MM.1S (cell line): ENCODE results near the gene RWDD1.

Experiments used
- DNase-seq: peaks from one replicate; pipeline ENCODE4 v3.0.0-alpha.2; 2015
- H2AFZ ChIP-seq: fragments of 300-600 bp; sonication (generic); 2 replicates; pipeline ENCODE4 v1.6.0; 2016; ENCODE audit warnings: antibody characterized with exemption, low read length
- H3F3A ChIP-seq: fragments of 300-600 bp; sonication (generic); 2 replicates; pipeline ENCODE4 v1.6.1; 2016; ENCODE audit warnings: mild to moderate bottlenecking, antibody characterized with exemption, low read length, moderate library complexity, mixed read lengths; ENCODE audit not compliant: insufficient read depth
- H3K27ac ChIP-seq: fragments of 300-600 bp; sonication (generic); 2 replicates; pipeline ENCODE4 v1.5.1; 2016; ENCODE audit warnings: mild to moderate bottlenecking, low read length
- H3K27me3 ChIP-seq: fragments of 300-600 bp; sonication (generic); replicated peaks from 2 replicates; pipeline ENCODE4 v1.6.0; 2016; ENCODE audit warnings: low read length; ENCODE audit not compliant: insufficient read depth
- H3K36me3 ChIP-seq: fragments of 300-600 bp; sonication (generic); replicated peaks from 2 replicates; pipeline ENCODE4 v1.6.1; 2016; ENCODE audit warnings: mild to moderate bottlenecking, low read length, mixed read lengths; ENCODE audit not compliant: insufficient read depth
- H3K4me1 ChIP-seq: fragments of 300-600 bp; sonication (generic); 2 replicates; pipeline ENCODE4 v1.6.1; 2016; ENCODE audit warnings: low read length, mixed read lengths
- H3K4me2 ChIP-seq: fragments of 300-600 bp; sonication (generic); 2 replicates; pipeline ENCODE4 v1.6.0; 2016; ENCODE audit warnings: low read depth, low read length
- H3K4me3 ChIP-seq: fragments of 300-600 bp; sonication (generic); 2 replicates; pipeline ENCODE4 v1.5.1; 2016; ENCODE audit warnings: low read length, mixed read lengths
- H3K79me2 ChIP-seq: fragments of 300-600 bp; sonication (generic); 2 replicates; pipeline ENCODE4 v1.6.1; 2016; ENCODE audit warnings: mixed run types, low read length, mixed read lengths
- H3K9ac ChIP-seq: fragments of 300-600 bp; sonication (generic); 2 replicates; pipeline ENCODE4 v1.6.1; 2016; ENCODE audit warnings: low read length, mixed read lengths
- H3K9me2 ChIP-seq: fragments of 300-600 bp; sonication (generic); replicated peaks from 2 replicates; pipeline ENCODE4 v1.6.1; 2016; ENCODE audit warnings: mild to moderate bottlenecking, low read length, mixed read lengths; ENCODE audit not compliant: insufficient read depth
- H3K9me3 ChIP-seq: fragments of 300-600 bp; sonication (generic); replicated peaks from 2 replicates; pipeline ENCODE4 v1.6.1; 2016; ENCODE audit warnings: mild to moderate bottlenecking, low read length, mixed read lengths; ENCODE audit not compliant: insufficient read depth
- H4K20me1 ChIP-seq: fragments of 300-600 bp; sonication (generic); 2 replicates; pipeline ENCODE4 v1.6.1; 2016; ENCODE audit warnings: mild to moderate bottlenecking, low read length, moderate library complexity, mixed read lengths; ENCODE audit not compliant: insufficient read depth
- EZH2 ChIP-seq: fragments of 300-600 bp; sonication (generic); optimal IDR thresholded peaks from 2 replicates; pipeline ENCODE3; 2017; ENCODE audit warnings: low read depth, mild to moderate bottlenecking, antibody characterized with exemption, low read length, mixed read lengths
- EZH2phosphoT487 ChIP-seq: fragments of 300-600 bp; sonication (generic); IDR thresholded peaks from 2 replicates; pipeline ENCODE4 v1.6.1; 2018; ENCODE audit warnings: antibody characterized with exemption, low read length
- TF ChIP-seq, protein P1 (sequence below): fragments of 300-600 bp; sonication (generic); IDR thresholded peaks from 2 replicates; pipeline ENCODE4 v1.5.1; 2016; ENCODE audit warnings: antibody characterized with exemption, low read length, mixed read lengths

Gene RWDD1

DNA sequence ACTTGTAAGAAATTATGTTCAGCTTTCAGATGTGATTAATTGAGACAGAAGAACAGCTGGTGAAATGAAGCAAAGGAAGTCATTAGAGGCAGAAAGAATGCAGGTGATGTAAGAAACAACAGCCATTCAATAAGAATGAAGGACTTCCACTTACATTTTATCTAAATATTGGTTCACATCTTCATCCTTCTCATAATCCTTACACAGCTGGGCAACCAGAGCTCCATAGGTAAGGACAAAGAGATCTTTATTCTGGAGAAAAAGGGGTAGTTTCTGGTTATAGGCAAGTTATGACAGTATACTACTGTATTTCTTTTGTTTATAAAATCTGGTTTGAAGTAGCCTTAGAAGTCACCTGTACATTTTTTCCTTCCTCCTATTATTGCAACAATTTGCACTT lies 28.2 kb upstream of the RWDD1 start:
- Histone ChIP-seq H3K4me1 (no peaks in the 10 kb centered on the region), H3K36me3 (no peaks in the 10 kb centered on the region), H2AFZ (no peak overlapping the region), H3K27ac (no peak overlapping the region), H3K79me2 (no peaks in the 10 kb centered on the region), H3K27me3 (no peaks in the 10 kb centered on the region), H3K9me3 (no peaks in the 10 kb centered on the region), H3F3A (no peaks in the 10 kb centered on the region), H3K9ac (no peak overlapping the region), H3K4me3 (no peak overlapping the region), H3K4me2 (no peak overlapping the region), H4K20me1 (no peaks in the 10 kb centered on the region), H3K9me2 (no peaks in the 10 kb centered on the region)
- no peak for TF ChIP-seq EZH2
- TF ChIP-seq, protein P1, sequence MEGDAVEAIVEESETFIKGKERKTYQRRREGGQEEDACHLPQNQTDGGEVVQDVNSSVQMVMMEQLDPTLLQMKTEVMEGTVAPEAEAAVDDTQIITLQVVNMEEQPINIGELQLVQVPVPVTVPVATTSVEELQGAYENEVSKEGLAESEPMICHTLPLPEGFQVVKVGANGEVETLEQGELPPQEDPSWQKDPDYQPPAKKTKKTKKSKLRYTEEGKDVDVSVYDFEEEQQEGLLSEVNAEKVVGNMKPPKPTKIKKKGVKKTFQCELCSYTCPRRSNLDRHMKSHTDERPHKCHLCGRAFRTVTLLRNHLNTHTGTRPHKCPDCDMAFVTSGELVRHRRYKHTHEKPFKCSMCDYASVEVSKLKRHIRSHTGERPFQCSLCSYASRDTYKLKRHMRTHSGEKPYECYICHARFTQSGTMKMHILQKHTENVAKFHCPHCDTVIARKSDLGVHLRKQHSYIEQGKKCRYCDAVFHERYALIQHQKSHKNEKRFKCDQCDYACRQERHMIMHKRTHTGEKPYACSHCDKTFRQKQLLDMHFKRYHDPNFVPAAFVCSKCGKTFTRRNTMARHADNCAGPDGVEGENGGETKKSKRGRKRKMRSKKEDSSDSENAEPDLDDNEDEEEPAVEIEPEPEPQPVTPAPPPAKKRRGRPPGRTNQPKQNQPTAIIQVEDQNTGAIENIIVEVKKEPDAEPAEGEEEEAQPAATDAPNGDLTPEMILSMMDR: no peak
- TF ChIP-seq EZH2phosphoT487: no peak
- no peak for DNase-seq

DNA sequence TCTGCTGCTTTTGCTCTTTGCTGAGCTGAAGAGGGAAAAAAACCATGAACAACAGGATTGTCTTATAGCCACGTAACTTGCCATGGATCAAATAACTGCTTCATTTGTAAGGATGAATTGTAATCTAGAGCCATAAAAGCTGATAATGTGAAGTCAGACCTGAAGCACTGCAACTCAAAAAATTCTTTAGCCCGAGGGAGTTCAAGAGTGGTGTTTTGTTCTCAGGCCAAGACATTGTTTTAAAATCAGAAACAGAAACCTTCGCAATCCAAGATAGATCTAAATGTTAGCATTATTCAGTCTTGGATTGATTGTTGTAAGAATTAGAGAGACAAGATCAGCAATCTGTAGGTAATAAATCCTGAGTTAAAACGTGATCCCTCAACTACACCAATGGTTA lies 25.7 kb upstream of the RWDD1 start, which contains the start of gene TRAPPC3L:
Gene TRAPPC3L (minus strand): TSS at position 34 of the 400 bp plus-strand sequence. CDS start 170 bp downstream, outside the sequence.
- H3K9me2 ChIP-seq: no peaks in the 10 kb centered on the region
- H3K4me3 ChIP-seq: no peak within 1 kb of the TSS
- H2AFZ ChIP-seq: no peak within 1 kb of the TSS
- no peaks in the 10 kb centered on the region for H4K20me1 ChIP-seq
- H3F3A ChIP-seq: no peaks in the 10 kb centered on the region
- H3K79me2 ChIP-seq: no peaks in the 10 kb centered on the region
- H3K4me1 ChIP-seq: no peaks in the 10 kb centered on the region
- no peak within 1 kb of the TSS for H3K9ac ChIP-seq
- no peak within 1 kb of the TSS for H3K4me2 ChIP-seq
- TF ChIP-seq EZH2phosphoT487: no peak
- TF ChIP-seq EZH2: no peak
- TF ChIP-seq, protein P1: no peak
- no peaks in the 10 kb centered on the region for H3K9me3 ChIP-seq
- H3K27me3 ChIP-seq: no peaks in the 10 kb centered on the region
- DNase-seq: no peak
- no peak within 1 kb of the TSS for H3K27ac ChIP-seq
- H3K36me3 ChIP-seq: no peaks in the 10 kb centered on the region

DNA sequence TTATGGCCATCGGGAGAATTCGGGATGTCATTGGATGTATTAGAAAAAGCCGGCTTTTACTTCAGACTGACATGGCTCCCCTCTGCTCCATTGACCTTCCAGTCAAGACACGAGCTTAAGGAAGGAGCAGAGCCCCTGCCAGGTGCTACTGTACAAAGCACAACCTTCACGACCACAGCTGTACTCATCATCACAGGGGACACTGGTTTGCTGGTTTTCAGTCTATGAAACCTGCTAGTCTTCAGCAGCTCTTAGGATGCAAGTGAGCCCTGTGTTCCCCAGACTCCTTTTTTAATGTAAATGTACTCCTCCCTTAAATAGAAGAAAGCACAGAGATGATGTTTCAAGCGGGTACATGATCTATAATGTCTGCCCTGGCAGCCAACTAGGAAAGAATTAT lies 23.9 kb upstream of the RWDD1 start:
- Histone ChIP-seq H3K27me3 (no peaks in the 10 kb centered on the region), H3F3A (no peaks in the 10 kb centered on the region), H3K27ac (no peak overlapping the region), H3K4me3 (no peak overlapping the region), H2AFZ (no peak overlapping the region), H3K9ac (no peak overlapping the region), H3K79me2 (no peaks in the 10 kb centered on the region), H3K36me3 (no peaks in the 10 kb centered on the region), H3K4me2 (no peak overlapping the region), H3K4me1 (no peaks in the 10 kb centered on the region), H3K9me2 (no peaks in the 10 kb centered on the region), H4K20me1 (no peaks in the 10 kb centered on the region), H3K9me3 (no peaks in the 10 kb centered on the region)
- no peak for TF ChIP-seq EZH2phosphoT487
- TF ChIP-seq, protein P1: no peak
- no peak for TF ChIP-seq EZH2
- DNase-seq: no peak
